Chondrocyte (in vitro differentiated cells): Measurements from ENCODE around the gene GMPPA. TPM values are rescaled to one million over a fixed set of nuclear protein-coding genes. Genes with fewer than 3 reads are reported as not detected.

Experiments used
- DNase-seq: peaks from one replicate; pipeline ENCODE4 v3.0.0; 2021; ENCODE audit warnings: mixed read lengths, low spot score
- H3K27ac Mint-ChIP-seq: one replicate; pipeline ENCODE4 v1.8.0; 2021; ENCODE audit warnings: mild to moderate bottlenecking, moderate library complexity, mixed read lengths; ENCODE audit not compliant: unreplicated experiment
- H3K27me3 Mint-ChIP-seq: 2 replicates; pipeline ENCODE4 v1.8.0; 2021; ENCODE audit warnings: low read depth, mixed read lengths
- H3K36me3 Mint-ChIP-seq: 2 replicates; pipeline ENCODE4 v1.8.0; 2021; ENCODE audit warnings: low read depth, mixed read lengths
- H3K4me1 Mint-ChIP-seq: 2 replicates; pipeline ENCODE4 v1.8.0; 2021; ENCODE audit warnings: low read depth, mild to moderate bottlenecking, mixed read lengths
- H3K4me3 Mint-ChIP-seq: one replicate; pipeline ENCODE4 v1.8.0; 2021; ENCODE audit warnings: mild to moderate bottlenecking, moderate library complexity, mixed read lengths; ENCODE audit not compliant: unreplicated experiment
- H3K9me3 Mint-ChIP-seq: 2 replicates; pipeline ENCODE4 v1.8.0; 2021; ENCODE audit warnings: low read depth, mixed read lengths
- total RNA-seq: library from RNA; stranded (reverse); gene quantifications from 3 replicates; pipeline ENCODE4 v1.2.1, GENCODE V29; 2021
- TF ChIP-seq, protein P1 (sequence below): fragments of 200-600 bp; sonication (generic); IDR thresholded peaks from 2 replicates; pipeline ENCODE4 v1.5.0; 2021; ENCODE audit warnings: antibody characterized with exemption, mild to moderate bottlenecking, moderate library complexity

GMPPA gene
- total RNA-seq, 1 donor from 2014 or later, result 60.9 TPM

GRCh38 chr2:219500135-219500534 lies 1.4 kb downstream of the GMPPA start:
- H3K9me3 Mint-ChIP-seq, result no peaks in the 10 kb centered on the region

GRCh38 chr2:219501849-219502248 lies 3.2 kb downstream of the GMPPA start:
- DNase-seq, result no peak
- no peaks in the 10 kb centered on the region for H3K27me3 Mint-ChIP-seq
- peaks cover 15% of the 10 kb centered on the region for H3K36me3 Mint-ChIP-seq
- TF ChIP-seq, protein P1, sequence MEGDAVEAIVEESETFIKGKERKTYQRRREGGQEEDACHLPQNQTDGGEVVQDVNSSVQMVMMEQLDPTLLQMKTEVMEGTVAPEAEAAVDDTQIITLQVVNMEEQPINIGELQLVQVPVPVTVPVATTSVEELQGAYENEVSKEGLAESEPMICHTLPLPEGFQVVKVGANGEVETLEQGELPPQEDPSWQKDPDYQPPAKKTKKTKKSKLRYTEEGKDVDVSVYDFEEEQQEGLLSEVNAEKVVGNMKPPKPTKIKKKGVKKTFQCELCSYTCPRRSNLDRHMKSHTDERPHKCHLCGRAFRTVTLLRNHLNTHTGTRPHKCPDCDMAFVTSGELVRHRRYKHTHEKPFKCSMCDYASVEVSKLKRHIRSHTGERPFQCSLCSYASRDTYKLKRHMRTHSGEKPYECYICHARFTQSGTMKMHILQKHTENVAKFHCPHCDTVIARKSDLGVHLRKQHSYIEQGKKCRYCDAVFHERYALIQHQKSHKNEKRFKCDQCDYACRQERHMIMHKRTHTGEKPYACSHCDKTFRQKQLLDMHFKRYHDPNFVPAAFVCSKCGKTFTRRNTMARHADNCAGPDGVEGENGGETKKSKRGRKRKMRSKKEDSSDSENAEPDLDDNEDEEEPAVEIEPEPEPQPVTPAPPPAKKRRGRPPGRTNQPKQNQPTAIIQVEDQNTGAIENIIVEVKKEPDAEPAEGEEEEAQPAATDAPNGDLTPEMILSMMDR, result no peak
- no peak overlapping the region for H3K4me3 Mint-ChIP-seq
- peaks cover 38% of the 10 kb centered on the region for H3K4me1 Mint-ChIP-seq
- H3K27ac Mint-ChIP-seq, result no peak overlapping the region
- H3K9me3 Mint-ChIP-seq, result no peaks in the 10 kb centered on the region

More at GRCh38 chr2:219500135-219500534, 1.4 kb downstream of the GMPPA start:
- peaks cover 12% of the 10 kb centered on the region for H3K36me3 Mint-ChIP-seq
- no peak for DNase-seq
- H3K4me1 Mint-ChIP-seq, result peaks cover 54% of the 10 kb centered on the region
- no peaks in the 10 kb centered on the region for H3K27me3 Mint-ChIP-seq
- peak overlapping the region; percentile 88 for H3K4me3 Mint-ChIP-seq
- TF ChIP-seq, protein P1, result peak; percentile 69
- H3K27ac Mint-ChIP-seq, result peak overlapping the region; percentile 82

- Mint-ChIP-seq H3K4me1 (peaks cover 35% of the 10 kb centered on the region), H3K9me3 (no peaks in the 10 kb centered on the region), H3K27ac (no peak overlapping the region), H3K27me3 (no peaks in the 10 kb centered on the region), H3K4me3 (no peak overlapping the region), H3K36me3 (peaks cover 15% of the 10 kb centered on the region)
- DNase-seq, result no peak
- TF ChIP-seq, protein P1, result no peak
Observed at GRCh38 chr2:219502618-219503017, 3.9 kb downstream of the GMPPA start.

- peaks cover 5% of the 10 kb centered on the region for H3K27me3 Mint-ChIP-seq
- no peak overlapping the region for H3K27ac Mint-ChIP-seq
- TF ChIP-seq, protein P1, result no peak
- peaks cover 22% of the 10 kb centered on the region for H3K4me1 Mint-ChIP-seq
- no peak overlapping the region for H3K4me3 Mint-ChIP-seq
- peaks cover 15% of the 10 kb centered on the region for H3K36me3 Mint-ChIP-seq
- DNase-seq, result no peak
- H3K9me3 Mint-ChIP-seq, result no peaks in the 10 kb centered on the region
Observed at GRCh38 chr2:219505585-219505984, 6.9 kb downstream of the GMPPA start.

GRCh38 chr2:219506153-219506801 lies 7.6 kb downstream of the GMPPA start:
- no peak for DNase-seq
- Mint-ChIP-seq H3K36me3 (peaks cover 15% of the 10 kb centered on the region), H3K9me3 (no peaks in the 10 kb centered on the region), H3K27me3 (peaks cover 10% of the 10 kb centered on the region), H3K4me1 (peaks cover 16% of the 10 kb centered on the region), H3K27ac (no peak overlapping the region), H3K4me3 (no peak overlapping the region)
- TF ChIP-seq, protein P1, result no peak
